Skin epidermis (tissue), 12 donors: ENCODE results near the gene KPTN.

Experiments used
- H3K27ac ChIP-seq, 21 experiments: fragments of 200-600 bp; sonication (generic) in 11 of 21; one replicate each; pipeline ENCODE4 v1.5.0; 2020; ENCODE audit warnings: mild to moderate bottlenecking in 3 of 21, inconsistent platforms in 2 of 21, moderate library complexity in 2 of 21
- H3K4me3 ChIP-seq, 7 experiments: fragments of 200-600 bp; sonication (generic) in 2 of 7; one replicate each; pipeline ENCODE4 v1.5.0; 2020; ENCODE audit warnings: inconsistent platforms in 2 of 7, mild to moderate bottlenecking in 2 of 7, moderate library complexity in 1 of 7

KPTN gene

GRCh38 chr19:47510516-47511127 is 26.6 kb upstream of the KPTN start:
- peak overlapping the region in 19 of 21 experiments; percentile 14 to 97 (median 68) for H3K27ac ChIP-seq
- peak overlapping the region in 2 of 7 experiments; percentile 2 to 5 for H3K4me3 ChIP-seq

- Histone ChIP-seq H3K4me3 (no peak overlapping the region), H3K27ac (peak overlapping the region in 16 of 21 experiments; percentile 12 to 97 (median 49))
These were observed 26.0 kb upstream of the KPTN start for GRCh38 chr19:47509973-47510372.

DNA sequence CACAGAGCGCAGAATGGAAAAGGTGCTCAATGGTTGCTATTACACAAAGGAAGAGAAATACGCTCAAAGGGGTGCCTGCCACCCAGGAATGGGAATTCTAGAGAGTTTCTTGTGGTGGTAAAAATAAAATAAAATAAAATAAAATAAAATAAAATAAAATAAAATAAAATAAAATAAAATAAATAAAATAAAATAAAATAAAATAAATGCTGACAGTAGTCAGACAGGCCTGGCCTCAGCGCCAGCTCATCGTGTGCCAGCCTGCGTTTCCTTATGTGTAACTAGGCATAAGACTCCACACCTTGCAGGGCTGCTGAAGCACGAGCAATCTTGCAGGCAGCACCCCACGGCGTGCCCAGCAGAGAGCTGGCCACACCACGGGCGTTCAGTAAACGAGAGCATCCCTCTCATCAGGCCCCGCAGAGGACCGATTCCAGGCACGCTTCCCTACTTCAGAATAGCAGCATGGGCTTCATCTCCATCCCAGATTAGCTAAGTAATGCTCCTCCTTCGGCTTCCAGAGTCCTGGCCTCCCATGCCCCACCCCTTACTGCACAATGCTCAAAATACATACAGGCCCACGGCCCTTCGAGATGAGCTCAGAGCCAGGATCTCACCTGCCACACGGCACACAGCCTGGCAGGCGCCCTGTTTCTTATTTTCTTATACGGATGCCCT is 25.3 kb upstream of the KPTN start:
- no peak overlapping the region for H3K4me3 ChIP-seq
- H3K27ac ChIP-seq: peak overlapping the region in 16 of 21 experiments; percentile 8 to 97 (median 49)

- Histone ChIP-seq H3K27ac (peak overlapping the region in 14 of 21 experiments; percentile 26 to 97 (median 54)), H3K4me3 (no peak overlapping the region)
These were observed 24.7 kb upstream of the KPTN start for GRCh38 chr19:47508721-47509120.

GRCh38 chr19:47507924-47508553 is 24.0 kb upstream of the KPTN start:
- peak overlapping the region in 14 of 21 experiments; percentile 23 to 97 (median 56) for H3K27ac ChIP-seq
- H3K4me3 ChIP-seq: no peak overlapping the region

DNA sequence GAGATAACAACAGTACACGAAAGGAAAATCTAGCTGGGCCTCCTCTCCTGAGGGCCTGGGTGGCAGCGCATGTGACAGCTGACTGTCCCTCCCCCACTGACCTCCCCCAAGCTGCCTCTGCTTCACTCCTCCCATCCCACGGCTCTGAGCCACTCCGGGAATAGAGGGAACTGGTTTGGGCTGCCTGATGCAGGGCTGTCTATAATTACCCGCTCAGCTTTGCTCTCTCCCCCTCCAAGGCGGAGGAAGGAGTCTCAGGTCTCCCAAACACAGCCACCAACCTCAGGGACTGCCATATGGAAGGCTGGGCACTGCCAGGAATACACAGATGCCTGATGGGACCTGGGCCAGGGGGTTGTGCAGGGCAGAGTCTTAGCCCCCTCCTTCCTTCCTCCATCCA is 23.0 kb upstream of the KPTN start:
- Histone ChIP-seq H3K4me3 (no peak overlapping the region), H3K27ac (peak overlapping the region in 12 of 21 experiments; percentile 23 to 97 (median 59))

GRCh38 chr19:47506459-47506858 is 22.4 kb upstream of the KPTN start:
- Histone ChIP-seq H3K27ac (peak overlapping the region in 6 of 21 experiments; percentile 36 to 77 (median 62)), H3K4me3 (no peak overlapping the region)

GRCh38 chr19:47505506-47505905 is 21.5 kb upstream of the KPTN start:
- no peak overlapping the region for H3K27ac ChIP-seq
- H3K4me3 ChIP-seq: no peak overlapping the region

GRCh38 chr19:47503826-47504150 is 19.8 kb upstream of the KPTN start:
- Histone ChIP-seq H3K4me3 (no peak overlapping the region), H3K27ac (no peak overlapping the region)

GRCh38 chr19:47503130-47503825 is 19.3 kb upstream of the KPTN start:
- H3K27ac ChIP-seq: no peak overlapping the region
- no peak overlapping the region for H3K4me3 ChIP-seq

GRCh38 chr19:47499863-47500830 is 16.1 kb upstream of the KPTN start:
- Histone ChIP-seq H3K27ac (no peak overlapping the region), H3K4me3 (no peak overlapping the region)

DNA sequence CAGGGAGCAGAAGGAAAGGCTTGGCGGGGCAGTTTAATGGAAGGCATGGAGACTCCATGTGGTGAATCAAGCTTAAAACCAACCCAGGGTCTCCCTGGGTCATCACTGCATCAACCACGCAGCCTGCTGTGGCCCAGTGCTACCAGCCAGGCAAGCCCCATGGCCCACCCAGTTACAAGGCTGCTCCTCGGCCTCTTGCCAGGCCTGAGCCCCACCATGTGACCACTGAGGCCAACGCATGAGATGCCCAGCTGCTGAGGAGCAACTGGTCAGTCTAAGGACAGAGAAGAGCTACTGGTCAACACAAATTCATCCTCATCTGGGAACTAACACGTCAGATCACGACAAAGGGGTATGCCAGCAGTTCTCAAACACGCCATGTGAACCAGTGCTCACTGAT is 15.4 kb upstream of the KPTN start:
- no peak overlapping the region for H3K4me3 ChIP-seq
- no peak overlapping the region for H3K27ac ChIP-seq

- Histone ChIP-seq H3K4me3 (no peak overlapping the region), H3K27ac (no peak overlapping the region)
These were observed 14.5 kb upstream of the KPTN start for GRCh38 chr19:47498561-47498960.

DNA sequence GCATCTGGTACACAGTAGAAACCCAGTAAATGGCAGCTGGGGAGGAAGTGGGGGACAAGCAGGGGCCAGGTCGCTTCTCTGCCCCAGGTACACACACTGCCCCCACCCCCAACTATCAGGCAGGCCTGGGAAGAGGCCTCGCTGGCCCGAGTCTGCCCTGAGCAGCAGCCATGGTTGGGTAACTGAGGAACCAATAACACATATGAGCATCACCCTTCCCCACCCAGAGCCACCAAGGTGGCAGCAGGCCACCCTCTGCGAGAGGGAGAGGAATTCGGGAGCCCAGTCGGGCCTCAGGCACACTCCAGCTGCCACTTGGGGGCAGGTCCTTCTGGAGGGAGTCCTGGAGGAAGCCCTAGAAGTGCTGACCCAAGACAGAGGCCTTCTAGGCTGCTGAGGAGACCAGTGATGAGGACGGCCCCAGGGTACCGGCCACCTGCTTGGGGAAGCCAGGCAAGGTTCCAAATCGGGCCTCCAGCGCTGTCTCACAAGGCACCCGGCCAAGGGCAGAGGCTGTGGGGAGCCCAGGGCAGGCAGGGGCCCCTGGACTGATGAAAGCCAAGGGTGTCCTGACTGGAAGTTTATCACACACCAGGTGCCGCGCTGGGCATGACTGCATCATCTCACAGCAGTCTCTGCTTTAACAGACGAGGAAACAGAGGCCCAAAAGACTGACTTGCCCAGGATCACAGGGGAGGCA is 14.0 kb upstream of the KPTN start:
- Histone ChIP-seq H3K27ac (no peak overlapping the region), H3K4me3 (no peak overlapping the region)

GRCh38 chr19:47497050-47497766 is 13.2 kb upstream of the KPTN start:
- no peak overlapping the region for H3K27ac ChIP-seq

GRCh38 chr19:47495478-47496372 is 11.7 kb upstream of the KPTN start:
- Histone ChIP-seq H3K4me3 (no peak overlapping the region), H3K27ac (no peak overlapping the region)

More at GRCh38 chr19:47497050-47497766, 13.2 kb upstream of the KPTN start:
- no peak overlapping the region for H3K4me3 ChIP-seq

- H3K27ac ChIP-seq: no peak overlapping the region
These were observed 10.7 kb upstream of the KPTN start for GRCh38 chr19:47494729-47495128.

More at GRCh38 chr19:47494729-47495128, 10.7 kb upstream of the KPTN start:
- H3K4me3 ChIP-seq: no peak overlapping the region
